ENCODE data around the gene TRAPPC12.

The TRAPPC12 gene

DNA sequence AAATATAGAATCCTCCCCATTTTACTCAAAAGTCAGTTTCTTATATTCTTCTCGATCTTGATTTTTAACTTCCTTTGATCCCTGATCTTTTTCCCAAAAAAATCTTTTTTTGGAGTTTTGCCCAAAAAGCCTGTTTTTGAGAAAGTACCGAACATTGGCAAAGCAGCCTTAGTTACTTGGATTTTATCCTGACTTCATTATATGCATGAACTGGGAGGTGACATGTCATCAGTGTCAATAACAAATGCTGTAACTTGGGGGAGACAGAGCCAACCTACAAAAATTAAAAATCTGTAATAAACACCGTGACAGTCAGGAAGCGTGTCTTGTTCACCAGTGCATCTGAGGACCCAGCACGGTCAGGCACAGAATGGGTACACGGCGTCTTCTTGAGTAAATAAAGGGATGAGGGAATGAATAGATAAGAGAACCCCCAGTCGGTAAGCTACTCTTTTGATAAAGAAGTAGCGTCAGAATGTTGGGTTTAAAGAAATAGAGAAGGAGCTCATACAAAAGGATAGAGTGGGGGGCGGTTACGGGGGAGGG lies 24.9 kb downstream of the TRAPPC12 start:
- peaks cover 29% of the 10 kb centered on the region for H3K36me3 ChIP-seq
- no peak overlapping the region for H3K27ac ChIP-seq
- TF ChIP-seq CTCF (IDR thresholded peaks at IDR 0.05; ENCODE audit: low read depth, low read length): no peak
- no peak overlapping the region for H3K4me3 ChIP-seq (ENCODE audit: low read depth, low read length)
- no peaks in the 10 kb centered on the region for H3K27me3 ChIP-seq (ENCODE audit: insufficient read depth, low read depth, severe bottlenecking)
- no peak for DNase-seq
- H3K9me3 ChIP-seq (ENCODE audit: severe bottlenecking): no peaks in the 10 kb centered on the region

DNA sequence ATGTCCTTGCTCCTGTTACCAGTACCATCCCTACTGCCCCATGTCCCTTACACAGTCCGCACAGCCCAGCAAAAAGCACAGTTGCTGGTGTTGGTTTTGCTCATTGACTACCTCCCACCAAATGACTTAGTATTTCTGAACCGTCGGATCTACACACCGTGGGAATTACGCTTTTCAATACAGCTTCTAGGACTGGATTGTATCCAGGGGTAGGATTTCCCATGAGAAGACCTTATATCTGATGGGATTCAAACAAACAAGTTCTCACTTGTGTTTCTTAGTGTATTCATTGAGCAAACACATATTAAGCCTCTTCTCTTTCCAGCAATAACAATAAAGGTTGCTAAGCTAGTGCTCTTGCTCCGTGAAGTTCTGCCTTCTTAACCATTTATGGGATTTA lies 25.8 kb downstream of the TRAPPC12 start:
- DNase-seq: no peak
- Histone ChIP-seq H3K4me3 (ENCODE audit: low read depth, low read length) (no peak overlapping the region), H3K27me3 (ENCODE audit: insufficient read depth, low read depth, severe bottlenecking) (no peaks in the 10 kb centered on the region), H3K27ac (no peak overlapping the region), H3K9me3 (ENCODE audit: severe bottlenecking) (no peaks in the 10 kb centered on the region), H3K36me3 (peaks cover 29% of the 10 kb centered on the region)
- TF ChIP-seq CTCF (IDR thresholded peaks at IDR 0.05; ENCODE audit: low read depth, low read length): no peak

- DNase-seq: no peak
- Histone ChIP-seq H3K4me3 (ENCODE audit: low read depth, low read length) (no peak overlapping the region), H3K9me3 (ENCODE audit: severe bottlenecking) (no peaks in the 10 kb centered on the region), H3K27ac (no peak overlapping the region), H3K27me3 (ENCODE audit: insufficient read depth, low read depth, severe bottlenecking) (no peaks in the 10 kb centered on the region), H3K36me3 (peaks cover 24% of the 10 kb centered on the region)
- TF ChIP-seq CTCF (IDR thresholded peaks at IDR 0.05; ENCODE audit: low read depth, low read length): no peak
These were observed 26.4 kb downstream of the TRAPPC12 start for GRCh38 chr2:3405876-3406275.

DNA sequence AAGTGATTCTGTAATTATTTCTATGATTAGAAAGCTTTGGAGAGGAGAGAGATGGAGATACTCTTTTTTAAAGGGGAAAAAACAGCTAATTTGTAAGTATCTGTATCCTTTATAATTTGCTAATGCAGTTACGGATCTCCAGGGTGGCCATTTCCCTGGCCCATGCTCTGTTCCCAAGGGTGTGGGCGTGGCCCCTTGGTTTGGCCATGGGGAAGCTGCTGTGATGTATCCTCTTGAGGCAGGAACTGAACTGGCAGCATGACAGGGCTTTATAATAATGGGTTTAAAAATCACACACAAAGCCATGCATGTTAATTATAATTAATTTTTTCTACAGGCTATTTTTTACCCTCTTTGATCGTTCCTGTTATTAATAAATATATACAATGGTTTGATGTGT lies 27.0 kb downstream of the TRAPPC12 start:
- peaks cover 23% of the 10 kb centered on the region for H3K36me3 ChIP-seq
- no peak for DNase-seq
- H3K27ac ChIP-seq: no peak overlapping the region
- H3K9me3 ChIP-seq (ENCODE audit: severe bottlenecking): no peaks in the 10 kb centered on the region
- no peaks in the 10 kb centered on the region for H3K27me3 ChIP-seq (ENCODE audit: insufficient read depth, low read depth, severe bottlenecking)
- H3K4me3 ChIP-seq (ENCODE audit: low read depth, low read length): no peak overlapping the region
- TF ChIP-seq CTCF (IDR thresholded peaks at IDR 0.05; ENCODE audit: low read depth, low read length): no peak

DNA sequence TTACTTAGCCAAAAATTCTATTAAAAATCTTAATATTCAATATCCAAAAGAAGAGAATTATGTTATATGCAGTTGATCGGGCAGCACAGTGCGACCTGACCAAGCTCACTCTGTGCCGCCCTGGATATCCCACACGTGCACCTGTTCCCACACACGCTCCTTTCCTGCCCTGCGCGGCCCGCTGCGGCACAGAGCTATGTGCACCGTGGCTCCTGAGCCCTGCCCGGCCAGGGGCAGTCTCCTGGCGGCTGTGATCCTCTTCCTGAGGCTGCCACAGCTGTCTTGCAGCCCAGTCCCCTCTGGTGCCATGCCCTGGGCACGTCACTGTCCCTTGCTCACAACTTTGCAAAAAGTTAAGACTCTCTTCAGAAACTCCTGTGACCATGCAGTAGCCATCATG lies 29.3 kb downstream of the TRAPPC12 start:
- Histone ChIP-seq H3K27ac (no peak overlapping the region), H3K4me3 (ENCODE audit: low read depth, low read length) (no peak overlapping the region), H3K36me3 (peaks cover 4% of the 10 kb centered on the region), H3K9me3 (ENCODE audit: severe bottlenecking) (no peaks in the 10 kb centered on the region), H3K27me3 (ENCODE audit: insufficient read depth, low read depth, severe bottlenecking) (no peaks in the 10 kb centered on the region)
- no peak for TF ChIP-seq CTCF (IDR thresholded peaks at IDR 0.05; ENCODE audit: low read depth, low read length)
- no peak for DNase-seq

GRCh38 chr2:3409627-3410170 lies 30.2 kb downstream of the TRAPPC12 start:
- H3K27me3 ChIP-seq (ENCODE audit: insufficient read depth, low read depth, severe bottlenecking): no peaks in the 10 kb centered on the region
- H3K4me3 ChIP-seq (ENCODE audit: low read depth, low read length): no peak overlapping the region
- H3K9me3 ChIP-seq (ENCODE audit: severe bottlenecking): no peaks in the 10 kb centered on the region
- no peak overlapping the region for H3K27ac ChIP-seq
- H3K36me3 ChIP-seq: peaks cover 2% of the 10 kb centered on the region; the same call in 1 of the 2 replicates
- TF ChIP-seq CTCF (IDR thresholded peaks at IDR 0.05; ENCODE audit: low read depth, low read length): no peak
- no peak for DNase-seq

Data from WERI-Rb-1 (cell line).